PC-9 (cell line): ENCODE results near the gene PDK3. TPM values are rescaled to one million over a fixed set of nuclear protein-coding genes. Genes with fewer than 3 reads are reported as not detected.

Experiments used
- BruUV-seq: library from RNA; stranded (reverse); fragments of 400-500 nt; replicated peaks from 2 replicates; lab custom pipeline; 2021; lab: Mats Ljungman, UMichigan
- CTCF ChIA-PET: fragments of 300-600 bp; sonication (Branson Sonifier 250); formaldehyde crosslinking; loops from one replicate; lab custom pipeline; 2022; ENCODE audit warnings: antibody characterized with exemption; lab: Charles Lee
- POLR2A ChIA-PET: fragments of 300-600 bp; sonication (Branson Sonifier 250); formaldehyde crosslinking; loops from one replicate; lab custom pipeline; 2022; ENCODE audit warnings: antibody characterized with exemption; ENCODE audit not compliant: unreplicated experiment; lab: Charles Lee
- DNase-seq, 2 experiments: peaks; one replicate each; pipeline versions ENCODE4 v3.0.0 to v3.0.0-alpha.2; 2015 to 2022; ENCODE audit warnings: mixed read lengths in 1 of 2
- H2AFZ ChIP-seq: fragments of 200-600 bp; sonication (generic); 2 replicates; pipeline ENCODE4 v1.8.1; 2017; ENCODE audit warnings: antibody characterized with exemption
- H3F3A ChIP-seq: fragments of 200-600 bp; sonication (generic); 2 replicates; pipeline ENCODE4 v1.8.1; 2017; ENCODE audit warnings: antibody characterized with exemption, mild to moderate bottlenecking, low read depth; ENCODE audit not compliant: insufficient read depth
- H3K27ac ChIP-seq: fragments of 200-600 bp; sonication (generic); 2 replicates; pipeline ENCODE4 v1.6.1; 2016; ENCODE audit warnings: mixed run types
- H3K27me3 ChIP-seq: fragments of 200-600 bp; sonication (generic); 2 replicates; pipeline ENCODE4 v1.6.1; 2016; ENCODE audit warnings: low read depth, mixed run types; ENCODE audit not compliant: insufficient read depth
- H3K36me3 ChIP-seq: fragments of 200-600 bp; sonication (generic); 2 replicates; pipeline ENCODE4 v1.6.1; 2016; ENCODE audit warnings: low read depth, mixed run types
- H3K4me1 ChIP-seq: fragments of 200-600 bp; sonication (generic); replicated peaks from 2 replicates; pipeline ENCODE4 v1.6.1; 2016; ENCODE audit warnings: mixed run types; ENCODE audit not compliant: insufficient read depth
- H3K4me2 ChIP-seq: fragments of 200-600 bp; sonication (generic); 2 replicates; pipeline ENCODE4 v1.6.1; 2017; ENCODE audit warnings: mixed run types
- H3K4me3 ChIP-seq: fragments of 200-600 bp; sonication (generic); 2 replicates; pipeline ENCODE4 v1.6.1; 2016; ENCODE audit warnings: mixed run types
- H3K79me2 ChIP-seq: fragments of 200-600 bp; sonication (generic); 2 replicates; pipeline ENCODE4 v1.6.1; 2017; ENCODE audit warnings: low read depth, mixed run types
- H3K9me2 ChIP-seq: fragments of 200-600 bp; sonication (generic); 2 replicates; pipeline ENCODE4 v1.8.1; 2017; ENCODE audit warnings: mild to moderate bottlenecking; ENCODE audit not compliant: insufficient read depth
- H3K9me3 ChIP-seq: fragments of 200-600 bp; sonication (generic); 2 replicates; pipeline ENCODE4 v1.8.1; 2016; ENCODE audit warnings: low read depth; ENCODE audit not compliant: insufficient read depth
- H4K20me1 ChIP-seq: fragments of 200-600 bp; sonication (generic); 2 replicates; pipeline ENCODE4 v1.8.1; 2017; ENCODE audit not compliant: insufficient read depth
- EZH2 ChIP-seq: fragments of 200-600 bp; sonication (generic); IDR thresholded peaks from 2 replicates; pipeline ENCODE4 v1.8.0; 2017; ENCODE audit warnings: antibody characterized with exemption, low read depth
- intact Hi-C: fragments of 100-400 bp; cut with micrococcal nuclease; formaldehyde crosslinking; loops from one replicate; pipeline ENCODE4 v1.10.0; 2022; ENCODE audit not compliant: unreplicated experiment
- total RNA-seq: library from RNA; stranded (reverse); gene quantifications from 2 replicates; pipeline ENCODE4 v1.2.3, GENCODE V29; 2021
- TF ChIP-seq, protein P1 (sequence below): fragments of 200-600 bp; sonication (generic); conservative IDR thresholded peaks from 2 replicates; pipeline ENCODE4 v1.6.1; 2017; ENCODE audit warnings: mixed run types, antibody characterized with exemption, mild to moderate bottlenecking, moderate library complexity

PDK3 gene
- total RNA-seq, 1 experiment from 2014 or later, result 19.4 TPM

DNA sequence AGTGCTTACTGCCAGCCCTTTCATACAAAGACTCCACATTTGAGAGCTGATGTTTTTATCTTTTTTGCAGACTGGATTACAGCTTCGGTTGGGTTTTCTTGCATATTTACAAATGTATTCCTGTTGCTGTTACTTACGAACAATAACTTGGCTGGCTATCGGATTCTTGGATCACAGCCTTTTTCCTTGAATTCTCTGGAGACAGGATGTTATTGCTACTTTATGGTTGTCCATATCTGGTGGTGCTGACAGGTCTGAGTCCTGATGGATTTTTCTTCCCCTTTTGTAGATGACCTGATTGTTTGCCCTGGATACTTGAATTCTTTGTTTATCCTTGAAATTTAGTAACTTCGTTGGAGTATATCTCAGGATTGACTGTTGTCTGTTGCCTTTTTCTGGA lies 77.7 kb downstream of the PDK3 start:
- Histone ChIP-seq H3K36me3 (no peaks in the 10 kb centered on the region), H2AFZ (no peak overlapping the region), H3K9me3 (no peaks in the 10 kb centered on the region), H3F3A (no peaks in the 10 kb centered on the region), H3K79me2 (no peaks in the 10 kb centered on the region), H4K20me1 (no peaks in the 10 kb centered on the region), H3K4me1 (no peaks in the 10 kb centered on the region), H3K27me3 (0 out of 2 replicates have a peak, but pooled peaks cover 6% of the 10 kb centered on the region), H3K9me2 (no peaks in the 10 kb centered on the region; the same call in 1 of the 2 replicates), H3K4me2 (no peak overlapping the region), H3K27ac (no peak overlapping the region), H3K4me3 (no peak overlapping the region)
- TF ChIP-seq, protein P1, sequence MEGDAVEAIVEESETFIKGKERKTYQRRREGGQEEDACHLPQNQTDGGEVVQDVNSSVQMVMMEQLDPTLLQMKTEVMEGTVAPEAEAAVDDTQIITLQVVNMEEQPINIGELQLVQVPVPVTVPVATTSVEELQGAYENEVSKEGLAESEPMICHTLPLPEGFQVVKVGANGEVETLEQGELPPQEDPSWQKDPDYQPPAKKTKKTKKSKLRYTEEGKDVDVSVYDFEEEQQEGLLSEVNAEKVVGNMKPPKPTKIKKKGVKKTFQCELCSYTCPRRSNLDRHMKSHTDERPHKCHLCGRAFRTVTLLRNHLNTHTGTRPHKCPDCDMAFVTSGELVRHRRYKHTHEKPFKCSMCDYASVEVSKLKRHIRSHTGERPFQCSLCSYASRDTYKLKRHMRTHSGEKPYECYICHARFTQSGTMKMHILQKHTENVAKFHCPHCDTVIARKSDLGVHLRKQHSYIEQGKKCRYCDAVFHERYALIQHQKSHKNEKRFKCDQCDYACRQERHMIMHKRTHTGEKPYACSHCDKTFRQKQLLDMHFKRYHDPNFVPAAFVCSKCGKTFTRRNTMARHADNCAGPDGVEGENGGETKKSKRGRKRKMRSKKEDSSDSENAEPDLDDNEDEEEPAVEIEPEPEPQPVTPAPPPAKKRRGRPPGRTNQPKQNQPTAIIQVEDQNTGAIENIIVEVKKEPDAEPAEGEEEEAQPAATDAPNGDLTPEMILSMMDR, result no peak
- no peak for TF ChIP-seq EZH2
- intact Hi-C loops, result no loop called here
- no TSS peak for BruUV-seq
- no peak for DNase-seq
- ChIA-PET CTCF (no interaction called here), POLR2A (no interaction called here)

DNA sequence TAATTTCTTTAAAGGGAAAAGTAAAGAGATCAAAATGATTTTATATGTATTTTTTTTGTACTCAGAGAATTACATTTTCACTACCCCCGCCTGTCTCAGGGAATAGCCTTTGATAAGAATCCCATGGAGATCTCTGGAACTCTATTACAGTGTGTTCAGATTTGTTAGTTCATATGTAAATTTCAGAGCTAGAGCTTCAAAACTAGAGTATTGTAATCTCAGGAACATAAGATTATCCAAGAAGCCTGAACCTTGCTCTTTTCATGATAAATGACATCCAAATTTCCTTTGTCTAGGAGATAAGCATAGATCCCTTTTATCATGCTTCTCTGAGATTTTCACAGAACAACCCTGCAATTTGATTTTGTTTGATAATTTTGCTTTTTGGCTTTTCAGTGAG lies 82.9 kb downstream of the PDK3 start:
- DNase-seq, result no peak
- intact Hi-C loops, result no loop called here

DNA sequence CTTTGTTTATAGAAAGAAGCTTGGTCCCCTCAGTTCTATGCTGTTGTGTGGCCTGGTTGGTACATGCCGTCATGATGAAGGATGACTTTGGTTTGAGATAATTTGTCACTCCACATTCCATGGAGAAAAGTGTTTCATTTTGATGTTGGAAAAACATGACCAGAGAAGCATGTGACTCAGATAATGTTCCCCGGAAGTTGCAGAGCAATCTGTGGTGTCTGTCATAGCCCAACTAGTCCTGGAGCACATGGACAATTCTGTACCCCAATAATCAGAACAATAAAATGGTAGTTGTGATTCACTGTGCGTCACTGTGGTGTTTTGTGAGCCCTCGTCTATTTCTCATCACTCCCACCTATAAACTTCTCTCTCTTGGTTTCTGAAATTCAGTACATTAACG lies 85.1 kb downstream of the PDK3 start:
- Histone ChIP-seq H2AFZ (no peak overlapping the region), H3K79me2 (no peaks in the 10 kb centered on the region), H3K27ac (no peak overlapping the region), H3F3A (no peaks in the 10 kb centered on the region), H3K4me2 (no peak overlapping the region), H3K4me3 (no peak overlapping the region), H3K36me3 (no peaks in the 10 kb centered on the region), H4K20me1 (no peaks in the 10 kb centered on the region), H3K27me3 (no peaks in the 10 kb centered on the region), H3K4me1 (no peaks in the 10 kb centered on the region), H3K9me3 (no peaks in the 10 kb centered on the region), H3K9me2 (no peaks in the 10 kb centered on the region)
- no TSS peak for BruUV-seq
- ChIA-PET POLR2A (interaction anchor here (0.6 kb wide), 1 partner anchor 574 kb away, joined by 3 read pairs; no protein-coding TSS in a partner anchor), CTCF (no interaction called here)
- no peak for DNase-seq
- TF ChIP-seq, protein P1, result no peak
- no peak for TF ChIP-seq EZH2
- intact Hi-C loops, result no loop called here

More for the DNA sequence above, 82.9 kb downstream of the PDK3 start:
- no peaks in the 10 kb centered on the region for H3K9me3 ChIP-seq
- H3K36me3 ChIP-seq, result no peaks in the 10 kb centered on the region
- TF ChIP-seq, protein P1, result no peak
- TF ChIP-seq EZH2, result no peak
- no peaks in the 10 kb centered on the region for H3F3A ChIP-seq
- no peak overlapping the region for H3K27ac ChIP-seq
- CTCF ChIA-PET, result no interaction called here
- H3K27me3 ChIP-seq, result 0 out of 2 replicates have a peak, but pooled peaks cover 6% of the 10 kb centered on the region
- no peaks in the 10 kb centered on the region for H3K4me1 ChIP-seq
- no peak overlapping the region for H3K4me2 ChIP-seq
- BruUV-seq, result no TSS peak
- no peaks in the 10 kb centered on the region for H3K9me2 ChIP-seq
- no peaks in the 10 kb centered on the region for H3K79me2 ChIP-seq
- no peaks in the 10 kb centered on the region for H4K20me1 ChIP-seq
- no peak overlapping the region for H3K4me3 ChIP-seq
- H2AFZ ChIP-seq, result no peak overlapping the region
- POLR2A ChIA-PET, result no interaction called here
